K562 (cell line): ENCODE measurements around the gene GLB1L2. TPM values are rescaled to one million over a fixed set of nuclear protein-coding genes. Genes with fewer than 3 reads are reported as not detected.

Source experiments
- ATAC-seq: fragments of 200-7000 bp; cut with Tn5 transposase; 3 replicates; pipeline ENCODE4 v1.9.1; 2020; ENCODE audit warnings: moderate library complexity
- BruUV-seq: library from RNA; stranded (reverse); fragments of 400-500 nt; replicated peaks from 2 replicates; lab custom pipeline; 2021; lab: Mats Ljungman, UMichigan
- CTCF ChIA-PET: fragments of 300-600 bp; formaldehyde crosslinking; extraction: SDS; loops from one replicate; lab custom pipeline; 2021; ENCODE audit warnings: low intra/inter-chr PET ratio; lab: Yijun Ruan, JAX
- POLR2A ChIA-PET: fragments of 300-600, 350-650 bp; sonication (Branson Sonifier 250); formaldehyde crosslinking; extraction: SDS; loops from one replicate; lab custom pipeline; 2021; ENCODE audit warnings: antibody characterized with exemption, inconsistent platforms; lab: Yijun Ruan, JAX
- DNase-seq, 4 experiments: peaks; one replicate each; pipeline versions ENCODE4 v3.0.0 to v3.0.0-alpha.2; 2011 to 2018; ENCODE audit warnings: low spot score in 3 of 4, mixed read lengths in 3 of 4; ENCODE audit errors: extremely low read depth in 1 of 4
- FAIRE-seq: peaks from 2 replicates; lab custom pipeline; 2011; peaks lifted over from hg19 to GRCh38; lab: Jason Lieb, UNC
- H2AFZ ChIP-seq: 2 replicates; pipeline ENCODE4 v1.6.0; 2011; ENCODE audit warnings: low read depth, low read length, control low read depth, inconsistent platforms
- H3K27ac ChIP-seq: fragments of 200-600 bp; 3 replicates; pipeline ENCODE4 v1.8.0; 2011; ENCODE audit warnings: low read depth, mild to moderate bottlenecking, control low read depth, inconsistent platforms, low read length, moderate library complexity, mixed read lengths; ENCODE audit errors: extremely low read depth
- H3K27me3 ChIP-seq, 2 experiments: fragments of 300-600 bp in 1 of 2; 2 replicates in 1 of 2; 3 replicates in 1 of 2; pipeline versions ENCODE4 v1.6.0 to v1.8.0; 2011; ENCODE audit warnings: inconsistent platforms in 2 of 2, low read length in 2 of 2, mild to moderate bottlenecking in 1 of 2, mixed read lengths in 1 of 2, moderate library complexity in 1 of 2; ENCODE audit not compliant: control insufficient read depth in 2 of 2, insufficient read depth in 2 of 2
- H3K36me3 ChIP-seq: fragments of 300-600 bp; 3 replicates; pipeline ENCODE4 v1.8.0; 2011; ENCODE audit warnings: mild to moderate bottlenecking, low read length, inconsistent platforms; ENCODE audit not compliant: control insufficient read depth, insufficient read depth
- H3K4me1 ChIP-seq, 2 experiments: fragments of 200-600 bp in 1 of 2; replicated peaks in 1 of 2; 2 replicates in 1 of 2; 3 replicates in 1 of 2; pipeline versions ENCODE4 v1.5.1 to v1.8.0; 2011; ENCODE audit warnings: inconsistent platforms in 2 of 2, low read length in 2 of 2, mild to moderate bottlenecking in 1 of 2, mixed read lengths in 1 of 2, moderate library complexity in 1 of 2; ENCODE audit not compliant: control insufficient read depth in 2 of 2, insufficient read depth in 2 of 2
- H3K4me2 ChIP-seq: 2 replicates; pipeline ENCODE4 v1.6.1; 2011; ENCODE audit warnings: low read length, control low read depth, inconsistent platforms, mixed read lengths; ENCODE audit not compliant: insufficient read depth
- H3K4me3 ChIP-seq: fragments of 200-600 bp; sonication (generic), shearing (Covaris generic); 2 replicates; pipeline ENCODE4 v1.5.1; 2016; ENCODE audit warnings: control low read depth, inconsistent platforms
- H3K79me2 ChIP-seq: fragments of 200-600 bp; 3 replicates; pipeline ENCODE4 v1.8.0; 2011; ENCODE audit warnings: low read length, inconsistent platforms; ENCODE audit not compliant: control insufficient read depth, insufficient read depth
- H3K9ac ChIP-seq, 2 experiments: 2 replicates each; pipeline versions ENCODE4 v1.6.0 to v1.6.1; 2011; ENCODE audit warnings: low read depth in 2 of 2, low read length in 2 of 2, control low read depth in 1 of 2, inconsistent platforms in 1 of 2, mild to moderate bottlenecking in 1 of 2, mixed read lengths in 1 of 2; ENCODE audit not compliant: insufficient read depth in 1 of 2
- H3K9me1 ChIP-seq: one replicate; pipeline ENCODE4 v1.6.0; 2011; ENCODE audit warnings: inconsistent platforms, mild to moderate bottlenecking, low read length, moderate library complexity; ENCODE audit not compliant: control insufficient read depth, insufficient read depth
- H3K9me3 ChIP-seq: replicated peaks from 2 replicates; pipeline ENCODE4 v1.5.1; 2011; ENCODE audit warnings: low read depth, low read length, inconsistent platforms; ENCODE audit not compliant: control insufficient read depth, insufficient read depth
- H4K20me1 ChIP-seq: replicated peaks from 2 replicates; pipeline ENCODE4 v1.6.1; 2011; ENCODE audit warnings: low read length, inconsistent platforms, mixed read lengths; ENCODE audit not compliant: control insufficient read depth, insufficient read depth
- CBX5 ChIP-seq: IDR thresholded peaks from 2 replicates; pipeline ENCODE4 v1.6.1; 2014; ENCODE audit warnings: low read depth, borderline replicate concordance
- EGR1 ChIP-seq: fragments of 450-650 bp; conservative IDR thresholded peaks from 2 replicates; pipeline ENCODE4 v1.6.1; 2017; ENCODE audit warnings: mild to moderate bottlenecking
- ILF3 ChIP-seq: fragments of 450-650 bp; IDR thresholded peaks from 2 replicates; pipeline ENCODE4 v1.6.1; 2018; ENCODE audit warnings: antibody characterized with exemption, mild to moderate bottlenecking, moderate library complexity, borderline replicate concordance
- KAT7 ChIP-seq: sonication (generic); formaldehyde crosslinking; IDR thresholded peaks from 2 replicates; pipeline ENCODE4 v1.8.0; 2022; ENCODE audit warnings: missing genetic modification reagents, mild to moderate bottlenecking, borderline replicate concordance
- KDM2B ChIP-seq: fragments of 250-450 bp; sonication (Bioruptor Pico); IDR thresholded peaks from 2 replicates; pipeline ENCODE4 v1.8.0; 2021; ENCODE audit warnings: mild to moderate bottlenecking, moderate library complexity
- MAX ChIP-seq: sonication (generic); formaldehyde crosslinking; IDR thresholded peaks from 2 replicates; pipeline ENCODE4 v1.9.0; 2022; ENCODE audit warnings: mild to moderate bottlenecking, missing genetic modification reagents
- MITF ChIP-seq: IDR thresholded peaks from 2 replicates; pipeline ENCODE4 v1.6.1; 2014; ENCODE audit warnings: antibody characterized with exemption
- NCOA1 ChIP-seq: fragments of 450-650 bp; IDR thresholded peaks from 2 replicates; pipeline ENCODE4 v1.6.1; 2016; ENCODE audit warnings: low read depth
- NFATC3 ChIP-seq: fragments of 450-650 bp; IDR thresholded peaks from 2 replicates; pipeline ENCODE4 v1.6.1; 2017; ENCODE audit warnings: mild to moderate bottlenecking
- NFE2 ChIP-seq: IDR thresholded peaks from 2 replicates; pipeline ENCODE4 v1.6.1; 2014; ENCODE audit warnings: antibody characterized with exemption, low read depth
- NR2C2 ChIP-seq, 2 experiments: fragments of 200-800 bp in 1 of 2; sonication (Bioruptor generic) in 1 of 2; sonication (generic) in 1 of 2; formaldehyde crosslinking in 1 of 2; IDR thresholded peaks; 2 replicates each; pipeline versions ENCODE4 v1.6.1 to v1.8.0; 2016 to 2022; ENCODE audit warnings: mild to moderate bottlenecking in 1 of 2, missing compliant biosample characterization in 1 of 2, missing genetic modification characterization in 1 of 2, missing genetic modification reagents in 1 of 2
- RFX5 ChIP-seq: IDR thresholded peaks from 2 replicates; pipeline ENCODE4 v1.6.1; 2011; ENCODE audit warnings: low read depth, mild to moderate bottlenecking, improper control_type of control experiment, low read length
- SMARCA4 ChIP-seq: fragments of 450-650 bp; IDR thresholded peaks from 2 replicates; pipeline ENCODE4 v1.6.1; 2016
- SREBF2 ChIP-seq: sonication (generic); formaldehyde crosslinking; IDR thresholded peaks from 2 replicates; pipeline ENCODE4 v1.4.0; 2020; ENCODE audit warnings: mild to moderate bottlenecking, missing genetic modification reagents
- SRSF3 ChIP-seq: fragments of 200-400 bp; formaldehyde crosslinking; IDR thresholded peaks from 2 replicates; pipeline ENCODE4 v1.6.1; 2016; ENCODE audit warnings: mild to moderate bottlenecking, low read length, moderate library complexity; ENCODE audit not compliant: insufficient read depth
- TAF1 ChIP-seq: IDR thresholded peaks from 2 replicates; pipeline ENCODE4 v1.6.1; 2011; ENCODE audit warnings: mild to moderate bottlenecking, low read length, moderate library complexity; ENCODE audit not compliant: insufficient read depth, control insufficient read depth, severe bottlenecking; ENCODE audit errors: extremely low read depth
- TARDBP ChIP-seq: fragments of 450-650 bp; IDR thresholded peaks from 2 replicates; pipeline ENCODE4 v1.6.1; 2016
- TEAD1 ChIP-seq, 2 experiments: fragments of 450-650 bp in 1 of 2; sonication (generic) in 1 of 2; formaldehyde crosslinking; IDR thresholded peaks; 2 replicates each; pipeline versions ENCODE4 v1.4.0 to v1.8.0; 2020 to 2022; ENCODE audit warnings: mild to moderate bottlenecking in 2 of 2, missing genetic modification reagents in 1 of 2
- ZKSCAN3 ChIP-seq: fragments of 250-450 bp; sonication (Bioruptor Pico); IDR thresholded peaks from 2 replicates; pipeline ENCODE4 v1.4.0; 2020
- ZNF280A ChIP-seq: fragments of 450-650 bp; IDR thresholded peaks from 2 replicates; pipeline ENCODE4 v1.6.1; 2018; ENCODE audit warnings: mild to moderate bottlenecking, low read depth; ENCODE audit not compliant: partially characterized antibody
- WGBS: fragments of 100-300 bp; shearing (Covaris generic); methylation state at CpG from one replicate; pipeline ENCODE4 v1.1.6; 2016; ENCODE audit warnings: low coverage, mixed read lengths; ENCODE audit not compliant: insufficient coverage; ENCODE audit errors: missing lambda C conversion rate; 5-methylcytosine and 5-hydroxymethylcytosine counted together
- in situ Hi-C: fragments of 300-500 bp; cut with MboI; formaldehyde crosslinking; loops from 4 replicates; pipeline ENCODE4 v1.15.0; 2018; ENCODE audit warnings: inconsistent platforms, mixed read lengths
- intact Hi-C: fragments of 100-400 bp; cut with micrococcal nuclease; formaldehyde crosslinking; loops from 2 replicates; pipeline ENCODE4 v1.14.2; 2022
- polyA plus RNA-seq, 8 experiments: library from polyadenylated mRNA; depleted of rRNA in 4 of 8; stranded (reverse) in 5 of 8; unstranded in 3 of 8; fragments of >200 nt; fragmentation: Nextera tagmentation in 2 of 8; fragmentation: Illumina TruSeq in 1 of 8; extraction: Ambion mirVana in 2 of 8; extraction: Trizol in 1 of 8; gene quantifications; 2 replicates each; pipeline versions ENCODE4 v1.2.1 to v1.2.3, GENCODE V29; 2011 to 2014; ENCODE audit warnings: inconsistent platforms in 1 of 8, missing spikeins in 1 of 8
- total RNA-seq, 7 experiments: library from RNA; depleted of rRNA in 6 of 7; stranded (reverse); fragments of >200 nt in 6 of 7; fragmentation: Illumina TruSeq in 2 of 7; extraction: Trizol in 2 of 7; gene quantifications; 2 replicates each; pipeline versions ENCODE4 v1.2.1 to v1.2.3, GENCODE V29; 2011 to 2021; ENCODE audit warnings: low replicate concordance in 1 of 7

The GLB1L2 gene
- total and polyA plus RNA-seq, 9 of the 15 experiments (the other 6 are each of a cell fraction or from before 2014, with no cell fraction given), result 0.84 to 21.4 (median 13.8) TPM

- 90% methylated on average over 12 of the region's 15 CpGs for WGBS
- Histone ChIP-seq H3K27ac (no peak overlapping the region), H4K20me1 (no peaks in the 10 kb centered on the region), H3K4me1 (peaks cover 0 to 2% of the 10 kb centered on the region in 2 experiments; a peak in 1 of 5 replicates), H3K4me3 (no peak overlapping the region), H3K27me3 (no peaks in the 10 kb centered on the region; a peak in 1 of 5 replicates), H2AFZ (no peak overlapping the region), H3K79me2 (no peaks in the 10 kb centered on the region), H3K4me2 (no peak overlapping the region), H3K9ac (no peak overlapping the region)
- no peak for ATAC-seq
- no peak for DNase-seq
- BruUV-seq, result no TSS peak
- TF ChIP-seq ILF3 (no peak), ZNF280A (no peak), MITF (no peak), TEAD1 (CRISPR knock-in tag; IDR thresholded peaks at IDR 0.05) (no peak), KAT7 (CRISPR knock-in tag) (no peak), ZKSCAN3 (no peak), EGR1 (no peak), TAF1 (no peak), SREBF2 (no peak), MAX (CRISPR knock-in tag) (no peak), CBX5 (no peak), NFE2 (no peak), TARDBP (no peak), KDM2B (CRISPR knock-in tag) (no peak), RFX5 (no peak), NFATC3 (no peak), NR2C2 (CRISPR knock-in tag; IDR thresholded peaks at IDR 0.05) (no peak), NR2C2 (tag; IDR thresholded peaks at IDR 0.05) (no peak), SRSF3 (no peak), NCOA1 (no peak), SMARCA4 (no peak)
- TF ChIP-seq, all 486 proteins: peak for 0
- Histone ChIP-seq H3K9me1 (no peaks in the 10 kb centered on the region), H3K36me3 (no peaks in the 10 kb centered on the region), H3K9me3 (no peaks in the 10 kb centered on the region)
- in situ Hi-C loops (no loop called here), intact Hi-C loops (no loop called here)
- no peak for FAIRE-seq
- ChIA-PET CTCF (no interaction called here), POLR2A (no interaction called here)
These were observed 6.3 kb downstream of the GLB1L2 start for GRCh38 chr11:134338068-134338467.
